ENCODE data around the gene GPBAR1. TPM values are rescaled to one million over a fixed set of nuclear protein-coding genes. Genes with fewer than 3 reads are reported as not detected.

The GPBAR1 gene
- total and polyA plus RNA-seq, 2 experiments from 2014 or later, result 0.44 TPM; not detected in 1

DNA sequence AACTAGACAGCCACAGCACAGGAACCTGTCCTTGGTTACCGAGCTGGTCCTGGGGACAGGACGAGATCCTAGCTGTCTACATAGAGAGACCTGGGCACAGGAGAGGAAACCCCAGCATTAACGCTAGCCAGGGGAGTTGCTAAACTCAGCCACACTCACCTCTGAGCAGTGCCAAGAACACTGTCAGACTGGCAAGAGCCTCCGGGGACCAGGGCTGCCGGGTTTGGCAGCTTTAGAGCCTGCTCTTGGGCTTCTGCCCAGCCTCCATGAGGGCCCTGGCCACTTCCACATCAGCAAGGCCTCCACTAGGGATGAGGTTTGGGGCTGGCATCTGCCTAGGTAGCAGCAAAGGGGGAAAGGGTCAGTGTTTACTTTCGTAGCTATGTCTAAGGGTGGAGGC lies 24.8 kb downstream of the GPBAR1 start:
- H3K27ac ChIP-seq (ENCODE audit: low read depth), result no peak overlapping the region

More for the DNA sequence above, 24.8 kb downstream of the GPBAR1 start:
- Mint-ChIP-seq H3K27me3 (ENCODE audit: insufficient read depth, low read depth, poor library complexity) (peaks cover 11% of the 10 kb centered on the region), H3K36me3 (ENCODE audit: low read depth) (0 out of 3 replicates have a peak, but pooled peaks cover 2% of the 10 kb centered on the region), H3K4me3 (no peak overlapping the region), H3K27ac (peak overlapping the region; percentile 62; the same call in 1 of the 2 replicates), H3K4me1 (peaks cover 23% of the 10 kb centered on the region), H3K9me3 (no peaks in the 10 kb centered on the region)
- H4K20me1 ChIP-seq (replicated peaks; ENCODE audit: insufficient read depth), result no peaks in the 10 kb centered on the region
- H3K4me3 ChIP-seq, result no peak overlapping the region
- H3F3A ChIP-seq (replicated peaks; ENCODE audit: low read depth), result no peaks in the 10 kb centered on the region
- DNase-seq (ENCODE audit: low spot score), result no peak
- no peaks in the 10 kb centered on the region for H3K9me2 ChIP-seq (ENCODE audit: insufficient read depth)
- no peak overlapping the region for H2AFZ ChIP-seq
- H3K36me3 ChIP-seq (ENCODE audit: insufficient read depth), result no peaks in the 10 kb centered on the region; the same call in 1 of the 2 replicates
- H3K79me2 ChIP-seq (replicated peaks; ENCODE audit: insufficient read depth), result no peaks in the 10 kb centered on the region
- ATAC-seq, result no peak
- peaks cover 10% of the 10 kb centered on the region for H3K4me1 ChIP-seq (ENCODE audit: insufficient read depth)
- H3K27me3 ChIP-seq (ENCODE audit: insufficient read depth), result no peaks in the 10 kb centered on the region
- TF ChIP-seq POLR2AphosphoS5 (IDR thresholded peaks at IDR 0.05; ENCODE audit: low read depth) (no peak), ZNF331 (CRISPR knock-in tag; IDR thresholded peaks at IDR 0.05; ENCODE audit: low read depth) (no peak), NANOG (IDR thresholded peaks at IDR 0.05; ENCODE audit: borderline replicate concordance) (no peak), CREB1 (CRISPR knock-in tag; IDR thresholded peaks at IDR 0.05; ENCODE audit: low read depth) (no peak), EZH2 (IDR thresholded peaks at IDR 0.05; ENCODE audit: low read depth, unreplicated experiment) (no peak), STAT1 (IDR thresholded peaks at IDR 0.05; ENCODE audit: unreplicated experiment) (no peak), EZH2phosphoT487 (IDR thresholded peaks at IDR 0.05; ENCODE audit: unreplicated experiment) (no peak), JUNB (IDR thresholded peaks at IDR 0.05; ENCODE audit: unreplicated experiment) (no peak), ZNF114 (CRISPR knock-in tag; IDR thresholded peaks at IDR 0.05) (no peak)
- TF ChIP-seq, protein P1, sequence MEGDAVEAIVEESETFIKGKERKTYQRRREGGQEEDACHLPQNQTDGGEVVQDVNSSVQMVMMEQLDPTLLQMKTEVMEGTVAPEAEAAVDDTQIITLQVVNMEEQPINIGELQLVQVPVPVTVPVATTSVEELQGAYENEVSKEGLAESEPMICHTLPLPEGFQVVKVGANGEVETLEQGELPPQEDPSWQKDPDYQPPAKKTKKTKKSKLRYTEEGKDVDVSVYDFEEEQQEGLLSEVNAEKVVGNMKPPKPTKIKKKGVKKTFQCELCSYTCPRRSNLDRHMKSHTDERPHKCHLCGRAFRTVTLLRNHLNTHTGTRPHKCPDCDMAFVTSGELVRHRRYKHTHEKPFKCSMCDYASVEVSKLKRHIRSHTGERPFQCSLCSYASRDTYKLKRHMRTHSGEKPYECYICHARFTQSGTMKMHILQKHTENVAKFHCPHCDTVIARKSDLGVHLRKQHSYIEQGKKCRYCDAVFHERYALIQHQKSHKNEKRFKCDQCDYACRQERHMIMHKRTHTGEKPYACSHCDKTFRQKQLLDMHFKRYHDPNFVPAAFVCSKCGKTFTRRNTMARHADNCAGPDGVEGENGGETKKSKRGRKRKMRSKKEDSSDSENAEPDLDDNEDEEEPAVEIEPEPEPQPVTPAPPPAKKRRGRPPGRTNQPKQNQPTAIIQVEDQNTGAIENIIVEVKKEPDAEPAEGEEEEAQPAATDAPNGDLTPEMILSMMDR (conservative IDR thresholded peaks at IDR 0.05; ENCODE audit: low read depth in 2 of 2), result no peak
- TF ChIP-seq, protein P2, sequence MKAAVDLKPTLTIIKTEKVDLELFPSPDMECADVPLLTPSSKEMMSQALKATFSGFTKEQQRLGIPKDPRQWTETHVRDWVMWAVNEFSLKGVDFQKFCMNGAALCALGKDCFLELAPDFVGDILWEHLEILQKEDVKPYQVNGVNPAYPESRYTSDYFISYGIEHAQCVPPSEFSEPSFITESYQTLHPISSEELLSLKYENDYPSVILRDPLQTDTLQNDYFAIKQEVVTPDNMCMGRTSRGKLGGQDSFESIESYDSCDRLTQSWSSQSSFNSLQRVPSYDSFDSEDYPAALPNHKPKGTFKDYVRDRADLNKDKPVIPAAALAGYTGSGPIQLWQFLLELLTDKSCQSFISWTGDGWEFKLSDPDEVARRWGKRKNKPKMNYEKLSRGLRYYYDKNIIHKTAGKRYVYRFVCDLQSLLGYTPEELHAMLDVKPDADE (IDR thresholded peaks at IDR 0.05), result no peak
- TF ChIP-seq, protein P3, sequence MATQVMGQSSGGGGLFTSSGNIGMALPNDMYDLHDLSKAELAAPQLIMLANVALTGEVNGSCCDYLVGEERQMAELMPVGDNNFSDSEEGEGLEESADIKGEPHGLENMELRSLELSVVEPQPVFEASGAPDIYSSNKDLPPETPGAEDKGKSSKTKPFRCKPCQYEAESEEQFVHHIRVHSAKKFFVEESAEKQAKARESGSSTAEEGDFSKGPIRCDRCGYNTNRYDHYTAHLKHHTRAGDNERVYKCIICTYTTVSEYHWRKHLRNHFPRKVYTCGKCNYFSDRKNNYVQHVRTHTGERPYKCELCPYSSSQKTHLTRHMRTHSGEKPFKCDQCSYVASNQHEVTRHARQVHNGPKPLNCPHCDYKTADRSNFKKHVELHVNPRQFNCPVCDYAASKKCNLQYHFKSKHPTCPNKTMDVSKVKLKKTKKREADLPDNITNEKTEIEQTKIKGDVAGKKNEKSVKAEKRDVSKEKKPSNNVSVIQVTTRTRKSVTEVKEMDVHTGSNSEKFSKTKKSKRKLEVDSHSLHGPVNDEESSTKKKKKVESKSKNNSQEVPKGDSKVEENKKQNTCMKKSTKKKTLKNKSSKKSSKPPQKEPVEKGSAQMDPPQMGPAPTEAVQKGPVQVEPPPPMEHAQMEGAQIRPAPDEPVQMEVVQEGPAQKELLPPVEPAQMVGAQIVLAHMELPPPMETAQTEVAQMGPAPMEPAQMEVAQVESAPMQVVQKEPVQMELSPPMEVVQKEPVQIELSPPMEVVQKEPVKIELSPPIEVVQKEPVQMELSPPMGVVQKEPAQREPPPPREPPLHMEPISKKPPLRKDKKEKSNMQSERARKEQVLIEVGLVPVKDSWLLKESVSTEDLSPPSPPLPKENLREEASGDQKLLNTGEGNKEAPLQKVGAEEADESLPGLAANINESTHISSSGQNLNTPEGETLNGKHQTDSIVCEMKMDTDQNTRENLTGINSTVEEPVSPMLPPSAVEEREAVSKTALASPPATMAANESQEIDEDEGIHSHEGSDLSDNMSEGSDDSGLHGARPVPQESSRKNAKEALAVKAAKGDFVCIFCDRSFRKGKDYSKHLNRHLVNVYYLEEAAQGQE (IDR thresholded peaks at IDR 0.05; ENCODE audit: unreplicated experiment), result no peak
- TF ChIP-seq, protein P4, sequence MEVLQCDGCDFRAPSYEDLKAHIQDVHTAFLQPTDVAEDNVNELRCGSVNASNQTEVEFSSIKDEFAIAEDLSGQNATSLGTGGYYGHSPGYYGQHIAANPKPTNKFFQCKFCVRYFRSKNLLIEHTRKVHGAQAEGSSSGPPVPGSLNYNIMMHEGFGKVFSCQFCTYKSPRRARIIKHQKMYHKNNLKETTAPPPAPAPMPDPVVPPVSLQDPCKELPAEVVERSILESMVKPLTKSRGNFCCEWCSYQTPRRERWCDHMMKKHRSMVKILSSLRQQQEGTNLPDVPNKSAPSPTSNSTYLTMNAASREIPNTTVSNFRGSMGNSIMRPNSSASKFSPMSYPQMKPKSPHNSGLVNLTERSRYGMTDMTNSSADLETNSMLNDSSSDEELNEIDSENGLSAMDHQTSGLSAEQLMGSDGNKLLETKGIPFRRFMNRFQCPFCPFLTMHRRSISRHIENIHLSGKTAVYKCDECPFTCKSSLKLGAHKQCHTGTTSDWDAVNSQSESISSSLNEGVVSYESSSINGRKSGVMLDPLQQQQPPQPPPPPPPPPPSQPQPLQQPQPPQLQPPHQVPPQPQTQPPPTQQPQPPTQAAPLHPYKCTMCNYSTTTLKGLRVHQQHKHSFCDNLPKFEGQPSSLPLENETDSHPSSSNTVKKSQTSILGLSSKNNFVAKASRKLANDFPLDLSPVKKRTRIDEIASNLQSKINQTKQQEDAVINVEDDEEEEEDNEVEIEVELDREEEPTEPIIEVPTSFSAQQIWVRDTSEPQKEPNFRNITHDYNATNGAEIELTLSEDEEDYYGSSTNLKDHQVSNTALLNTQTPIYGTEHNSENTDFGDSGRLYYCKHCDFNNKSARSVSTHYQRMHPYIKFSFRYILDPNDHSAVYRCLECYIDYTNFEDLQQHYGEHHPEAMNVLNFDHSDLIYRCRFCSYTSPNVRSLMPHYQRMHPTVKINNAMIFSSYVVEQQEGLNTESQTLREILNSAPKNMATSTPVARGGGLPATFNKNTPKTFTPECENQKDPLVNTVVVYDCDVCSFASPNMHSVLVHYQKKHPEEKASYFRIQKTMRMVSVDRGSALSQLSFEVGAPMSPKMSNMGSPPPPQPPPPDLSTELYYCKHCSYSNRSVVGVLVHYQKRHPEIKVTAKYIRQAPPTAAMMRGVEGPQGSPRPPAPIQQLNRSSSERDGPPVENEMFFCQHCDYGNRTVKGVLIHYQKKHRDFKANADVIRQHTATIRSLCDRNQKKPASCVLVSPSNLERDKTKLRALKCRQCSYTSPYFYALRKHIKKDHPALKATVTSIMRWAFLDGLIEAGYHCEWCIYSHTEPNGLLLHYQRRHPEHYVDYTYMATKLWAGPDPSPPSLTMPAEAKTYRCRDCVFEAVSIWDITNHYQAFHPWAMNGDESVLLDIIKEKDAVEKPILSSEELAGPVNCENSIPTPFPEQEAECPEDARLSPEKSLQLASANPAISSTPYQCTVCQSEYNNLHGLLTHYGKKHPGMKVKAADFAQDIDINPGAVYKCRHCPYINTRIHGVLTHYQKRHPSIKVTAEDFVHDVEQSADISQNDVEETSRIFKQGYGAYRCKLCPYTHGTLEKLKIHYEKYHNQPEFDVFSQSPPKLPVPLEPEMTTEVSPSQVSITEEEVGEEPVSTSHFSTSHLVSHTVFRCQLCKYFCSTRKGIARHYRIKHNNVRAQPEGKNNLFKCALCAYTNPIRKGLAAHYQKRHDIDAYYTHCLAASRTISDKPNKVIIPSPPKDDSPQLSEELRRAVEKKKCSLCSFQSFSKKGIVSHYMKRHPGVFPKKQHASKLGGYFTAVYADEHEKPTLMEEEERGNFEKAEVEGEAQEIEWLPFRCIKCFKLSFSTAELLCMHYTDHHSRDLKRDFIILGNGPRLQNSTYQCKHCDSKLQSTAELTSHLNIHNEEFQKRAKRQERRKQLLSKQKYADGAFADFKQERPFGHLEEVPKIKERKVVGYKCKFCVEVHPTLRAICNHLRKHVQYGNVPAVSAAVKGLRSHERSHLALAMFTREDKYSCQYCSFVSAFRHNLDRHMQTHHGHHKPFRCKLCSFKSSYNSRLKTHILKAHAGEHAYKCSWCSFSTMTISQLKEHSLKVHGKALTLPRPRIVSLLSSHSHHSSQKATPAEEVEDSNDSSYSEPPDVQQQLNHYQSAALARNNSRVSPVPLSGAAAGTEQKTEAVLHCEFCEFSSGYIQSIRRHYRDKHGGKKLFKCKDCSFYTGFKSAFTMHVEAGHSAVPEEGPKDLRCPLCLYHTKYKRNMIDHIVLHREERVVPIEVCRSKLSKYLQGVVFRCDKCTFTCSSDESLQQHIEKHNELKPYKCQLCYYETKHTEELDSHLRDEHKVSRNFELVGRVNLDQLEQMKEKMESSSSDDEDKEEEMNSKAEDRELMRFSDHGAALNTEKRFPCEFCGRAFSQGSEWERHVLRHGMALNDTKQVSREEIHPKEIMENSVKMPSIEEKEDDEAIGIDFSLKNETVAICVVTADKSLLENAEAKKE (CRISPR knock-in tag; IDR thresholded peaks at IDR 0.05), result no peak
- H3K4me2 ChIP-seq, result no peak overlapping the region
